Stimulated activated CD8-positive, alpha-beta memory T cell treated with anti-CD3 and anti-CD28 coated beads, Interleukin-15, amount 100 ng/mL, for 1 hour (primary cell): ENCODE data around the gene CRTAP.
"Not testable (repeated sequence)": the region's sequence is repeated elsewhere in the genome, so short reads cannot be mapped to it uniquely, and the experiment has no call there.

Experiments
- DNase-seq: peaks from one replicate; pipeline ENCODE4 v3.0.0-alpha.2; 2020; ENCODE audit warnings: low read depth

Gene CRTAP

GRCh38 chr3:33113772-33114621 is at the start of gene CRTAP:
TSS of gene CRTAP (plus strand) at chr3:33114014. CDS start at chr3:33114078, 64 bp downstream.
- peak; percentile 57 for DNase-seq

GRCh38 chr3:33064929-33065328 is 48.9 kb upstream of the CRTAP start:
- no peak for DNase-seq

- DNase-seq, result no peak
These were observed 46.3 kb upstream of the CRTAP start for GRCh38 chr3:33067484-33067883.

GRCh38 chr3:33069862-33070261 is 44.0 kb upstream of the CRTAP start:
- not testable (repeated sequence) for DNase-seq

- DNase-seq, result no peak
These were observed 42.6 kb upstream of the CRTAP start for GRCh38 chr3:33071181-33071580.

GRCh38 chr3:33071946-33072345 is 41.9 kb upstream of the CRTAP start:
- no peak for DNase-seq

- peak; percentile 45 for DNase-seq
These were observed 39.4 kb upstream of the CRTAP start for GRCh38 chr3:33074217-33075067.

- no peak for DNase-seq
These were observed 37.8 kb upstream of the CRTAP start for GRCh38 chr3:33075995-33076394.

- no peak for DNase-seq
These were observed 36.9 kb upstream of the CRTAP start for GRCh38 chr3:33076952-33077351.

- no peak for DNase-seq
These were observed 35.8 kb upstream of the CRTAP start for GRCh38 chr3:33077976-33078375.

- not testable (repeated sequence) for DNase-seq
These were observed 34.0 kb upstream of the CRTAP start for GRCh38 chr3:33079813-33080212.

- DNase-seq, result no peak
These were observed 32.0 kb upstream of the CRTAP start for GRCh38 chr3:33081812-33082211.

- DNase-seq, result no peak
These were observed 29.9 kb upstream of the CRTAP start for GRCh38 chr3:33083958-33084357.

GRCh38 chr3:33088691-33089090 is 25.1 kb upstream of the CRTAP start:
- no peak for DNase-seq

- no peak for DNase-seq
These were observed 24.3 kb upstream of the CRTAP start for GRCh38 chr3:33089515-33089914.

- DNase-seq, result no peak
These were observed 22.1 kb upstream of the CRTAP start for GRCh38 chr3:33091746-33092145.

GRCh38 chr3:33092496-33093254 is 21.1 kb upstream of the CRTAP start:
- DNase-seq, result no peak

- DNase-seq, result no peak
These were observed 20.0 kb upstream of the CRTAP start for GRCh38 chr3:33093847-33094246.

GRCh38 chr3:33095436-33095835 is 18.4 kb upstream of the CRTAP start:
- no peak for DNase-seq

GRCh38 chr3:33096093-33096868 is 17.5 kb upstream of the CRTAP start:
- DNase-seq, result no peak

- no peak for DNase-seq
These were observed 14.6 kb upstream of the CRTAP start for GRCh38 chr3:33099109-33099645.
